Calu3 (cell line): ENCODE measurements around the gene NAA80. TPM values are rescaled to one million over a fixed set of nuclear protein-coding genes. Genes with fewer than 3 reads are reported as not detected.

Source experiments
- BruUV-seq: library from RNA; stranded (reverse); fragments of 400-500 nt; replicated peaks from 2 replicates; lab custom pipeline; 2021; lab: Mats Ljungman, UMichigan
- CTCF ChIA-PET: fragments of 300-600 bp; sonication (Branson Sonifier 250); formaldehyde crosslinking; loops from one replicate; lab custom pipeline; 2022; ENCODE audit warnings: antibody characterized with exemption; lab: Charles Lee
- DNase-seq: peaks from one replicate; pipeline ENCODE4 v3.0.0; 2022
- H3K27ac Mint-ChIP-seq: one replicate; pipeline ENCODE4 v1.8.0; 2022; ENCODE audit warnings: mixed read lengths; ENCODE audit not compliant: unreplicated experiment
- H3K27me3 Mint-ChIP-seq: one replicate; pipeline ENCODE4 v1.8.0; 2022; ENCODE audit warnings: mixed read lengths; ENCODE audit not compliant: unreplicated experiment
- H3K36me3 Mint-ChIP-seq: one replicate; pipeline ENCODE4 v1.8.0; 2022; ENCODE audit warnings: mild to moderate bottlenecking, moderate library complexity, mixed read lengths; ENCODE audit not compliant: insufficient read depth, unreplicated experiment
- H3K4me1 Mint-ChIP-seq: one replicate; pipeline ENCODE4 v1.8.0; 2022; ENCODE audit warnings: mild to moderate bottlenecking, low read depth, mixed read lengths; ENCODE audit not compliant: unreplicated experiment
- H3K4me3 Mint-ChIP-seq: one replicate; pipeline ENCODE4 v1.8.0; 2022; ENCODE audit warnings: mild to moderate bottlenecking, low read depth, moderate library complexity, mixed read lengths; ENCODE audit not compliant: unreplicated experiment
- H3K9me3 Mint-ChIP-seq: one replicate; pipeline ENCODE4 v1.8.0; 2022; ENCODE audit warnings: low read depth, mixed read lengths; ENCODE audit not compliant: unreplicated experiment
- intact Hi-C: fragments of 100-400 bp; cut with micrococcal nuclease; formaldehyde crosslinking; loops from one replicate; pipeline ENCODE4 v1.10.0; 2022; ENCODE audit not compliant: unreplicated experiment
- total RNA-seq: library from RNA; stranded (reverse); gene quantifications from 2 replicates; pipeline ENCODE4 v1.2.3, GENCODE V29; 2022
- TF ChIP-seq, protein P1 (sequence below): fragments of 200-600 bp; IDR thresholded peaks from one replicate; pipeline ENCODE4 v1.8.0; 2022; ENCODE audit warnings: antibody characterized with exemption; ENCODE audit not compliant: unreplicated experiment

Gene NAA80
- total RNA-seq, 1 experiment from 2014 or later, result 15.0 TPM

DNA sequence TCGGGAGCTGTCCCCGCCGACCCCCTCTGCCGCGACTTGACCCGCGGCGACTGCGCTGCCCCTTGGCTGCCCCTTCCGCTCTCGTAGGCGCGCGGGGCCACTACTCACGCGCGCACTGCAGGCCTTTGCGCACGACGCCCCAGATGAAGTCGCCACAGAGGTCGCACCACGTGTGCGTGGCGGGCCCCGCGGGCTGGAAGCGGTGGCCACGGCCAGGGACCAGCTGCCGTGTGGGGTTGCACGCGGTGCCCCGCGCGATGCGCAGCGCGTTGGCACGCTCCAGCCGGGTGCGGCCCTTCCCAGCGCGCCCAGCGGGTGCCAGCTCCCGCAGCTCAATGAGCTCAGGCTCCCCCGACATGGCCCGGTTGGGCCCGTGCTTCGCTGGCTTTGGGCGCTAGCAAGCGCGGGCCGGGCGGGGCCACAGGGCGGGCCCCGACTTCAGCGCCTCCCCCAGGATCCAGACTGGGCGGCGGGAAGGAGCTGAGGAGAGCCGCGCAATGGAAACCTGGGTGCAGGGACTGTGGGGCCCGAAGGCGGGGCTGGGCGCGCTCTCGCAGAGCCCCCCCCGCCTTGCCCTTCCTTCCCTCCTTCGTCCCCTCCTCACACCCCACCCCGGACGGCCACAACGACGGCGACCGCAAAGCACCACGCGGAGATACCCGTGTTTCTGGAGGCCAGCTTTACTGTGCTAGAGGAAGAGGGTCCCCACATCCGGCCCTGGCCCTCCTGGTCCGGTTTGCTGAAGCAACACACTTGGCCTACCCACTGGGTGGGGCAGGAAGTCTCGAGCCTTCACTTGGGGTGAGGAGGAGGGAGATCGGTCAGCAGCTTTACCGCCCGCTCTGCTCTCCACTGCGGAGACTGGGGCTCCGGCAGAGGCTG is 41.5 kb upstream of the NAA80 start, which contains the start of gene RASSF1:
Gene RASSF1, minus strand, starts transcription at position 389 of the 882 bp plus-strand sequence. Its CDS starts 31 bp downstream, at position 358.
- peak within 1 kb of the TSS; percentile 17 for H3K27ac Mint-ChIP-seq
- no TSS peak for BruUV-seq
- TF ChIP-seq, protein P1, sequence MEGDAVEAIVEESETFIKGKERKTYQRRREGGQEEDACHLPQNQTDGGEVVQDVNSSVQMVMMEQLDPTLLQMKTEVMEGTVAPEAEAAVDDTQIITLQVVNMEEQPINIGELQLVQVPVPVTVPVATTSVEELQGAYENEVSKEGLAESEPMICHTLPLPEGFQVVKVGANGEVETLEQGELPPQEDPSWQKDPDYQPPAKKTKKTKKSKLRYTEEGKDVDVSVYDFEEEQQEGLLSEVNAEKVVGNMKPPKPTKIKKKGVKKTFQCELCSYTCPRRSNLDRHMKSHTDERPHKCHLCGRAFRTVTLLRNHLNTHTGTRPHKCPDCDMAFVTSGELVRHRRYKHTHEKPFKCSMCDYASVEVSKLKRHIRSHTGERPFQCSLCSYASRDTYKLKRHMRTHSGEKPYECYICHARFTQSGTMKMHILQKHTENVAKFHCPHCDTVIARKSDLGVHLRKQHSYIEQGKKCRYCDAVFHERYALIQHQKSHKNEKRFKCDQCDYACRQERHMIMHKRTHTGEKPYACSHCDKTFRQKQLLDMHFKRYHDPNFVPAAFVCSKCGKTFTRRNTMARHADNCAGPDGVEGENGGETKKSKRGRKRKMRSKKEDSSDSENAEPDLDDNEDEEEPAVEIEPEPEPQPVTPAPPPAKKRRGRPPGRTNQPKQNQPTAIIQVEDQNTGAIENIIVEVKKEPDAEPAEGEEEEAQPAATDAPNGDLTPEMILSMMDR, result no peak
- intact Hi-C loops, result no loop called here
- peak within 1 kb of the TSS; percentile 59 for H3K4me3 Mint-ChIP-seq
- H3K36me3 Mint-ChIP-seq, result peaks cover 31% of the 10 kb centered on the region
- CTCF ChIA-PET, result interaction anchor here (0.6 kb wide), 1 partner anchor 59 kb away, joined by 5 read pairs; no protein-coding TSS in a partner anchor
- H3K27me3 Mint-ChIP-seq, result peaks cover 31% of the 10 kb centered on the region
- no peaks in the 10 kb centered on the region for H3K9me3 Mint-ChIP-seq
- peaks cover 13% of the 10 kb centered on the region for H3K4me1 Mint-ChIP-seq
- DNase-seq, result no peak

- H3K27ac Mint-ChIP-seq, result no peak overlapping the region
- intact Hi-C loops, result no loop called here
- DNase-seq, result no peak
- peaks cover 37% of the 10 kb centered on the region for H3K36me3 Mint-ChIP-seq
- no peaks in the 10 kb centered on the region for H3K9me3 Mint-ChIP-seq
- H3K4me1 Mint-ChIP-seq, result peaks cover 11% of the 10 kb centered on the region
- BruUV-seq, result no TSS peak
- peaks cover 31% of the 10 kb centered on the region for H3K27me3 Mint-ChIP-seq
- CTCF ChIA-PET, result no interaction called here
- peak overlapping the region; percentile 59 for H3K4me3 Mint-ChIP-seq
- TF ChIP-seq, protein P1, result no peak
Measured at GRCh38 chr3:50340147-50340447, 40.9 kb upstream of the NAA80 start.

GRCh38 chr3:50339485-50340146 is 40.4 kb upstream of the NAA80 start:
- Mint-ChIP-seq H3K9me3 (no peaks in the 10 kb centered on the region), H3K27ac (peak overlapping the region; percentile 17), H3K36me3 (peaks cover 37% of the 10 kb centered on the region), H3K27me3 (peaks cover 31% of the 10 kb centered on the region), H3K4me1 (peaks cover 11% of the 10 kb centered on the region), H3K4me3 (peak overlapping the region; percentile 59)
- DNase-seq, result no peak
- intact Hi-C loops, result no loop called here
- CTCF ChIA-PET, result interaction anchor here (0.7 kb wide), 1 partner anchor 40 kb away, joined by 7 read pairs; the partner anchor contains the start of genes HYAL3 and NAA80
- TF ChIP-seq, protein P1, result no peak
- no TSS peak for BruUV-seq

- Mint-ChIP-seq H3K4me1 (peaks cover 11% of the 10 kb centered on the region), H3K4me3 (peak overlapping the region; percentile 93), H3K36me3 (peaks cover 37% of the 10 kb centered on the region), H3K27ac (no peak overlapping the region), H3K9me3 (no peaks in the 10 kb centered on the region), H3K27me3 (peaks cover 25% of the 10 kb centered on the region)
- BruUV-seq, result no TSS peak
- TF ChIP-seq, protein P1, result no peak
- intact Hi-C loops, result no loop called here
- CTCF ChIA-PET, result interaction anchor here (0.6 to 2.7 kb wide), 4 partner anchors 12 to 258 kb away, joined by 4 to 15 read pairs (median 6); partner anchors contain the start of genes CYB561D2, HYAL3, NAA80 and NPRL2
- no peak for DNase-seq
Measured at GRCh38 chr3:50338965-50339364, 39.8 kb upstream of the NAA80 start.
